D341Med (cell line): ENCODE data around the gene MACROH2A2.
"Not testable (repeated sequence)": the region's sequence is repeated elsewhere in the genome, so short reads cannot be mapped to it uniquely, and the experiment has no call there.

Source experiments
- DNase-seq: peaks from one replicate; pipeline ENCODE4 v3.0.0; 2012; ENCODE audit warnings: low spot score

MACROH2A2 gene

GRCh38 chr10:70158113-70158512, 105.5 kb downstream of the MACROH2A2 start:
- no peak for DNase-seq

GRCh38 chr10:70159366-70159765, 106.7 kb downstream of the MACROH2A2 start:
- not testable (repeated sequence) for DNase-seq

GRCh38 chr10:70160798-70161197, 108.2 kb downstream of the MACROH2A2 start:
- no peak for DNase-seq
